PC-3 (cell line): Measurements from ENCODE around the gene MYO3B. TPM values are rescaled to one million over a fixed set of nuclear protein-coding genes. Genes with fewer than 3 reads are reported as not detected.

Experiments used
- ATAC-seq: fragments of 200-7000 bp; cut with Tn5 transposase; 2 replicates; pipeline ENCODE4 v1.9.1; 2020; ENCODE audit warnings: mild to moderate bottlenecking, moderate library complexity
- BruUV-seq: library from RNA; stranded (reverse); fragments of 400-500 nt; replicated peaks from 2 replicates; lab custom pipeline; 2021; lab: Mats Ljungman, UMichigan
- CTCF ChIA-PET: fragments of 300-600 bp; sonication (Branson Sonifier 250); formaldehyde crosslinking; loops from one replicate; lab custom pipeline; 2022; ENCODE audit warnings: antibody characterized with exemption; lab: Charles Lee
- POLR2A ChIA-PET: fragments of 300-600 bp; sonication (Branson Sonifier 250); formaldehyde crosslinking; loops from one replicate; lab custom pipeline; 2022; ENCODE audit warnings: antibody characterized with exemption; ENCODE audit not compliant: unreplicated experiment; lab: Charles Lee
- DNase-seq: peaks from one replicate; pipeline ENCODE4 v3.0.0-alpha.2; 2015
- H2AFZ ChIP-seq: fragments of 300-600 bp; sonication (generic); 2 replicates; pipeline ENCODE4 v1.6.0; 2016; ENCODE audit warnings: antibody characterized with exemption, low read length
- H3F3A ChIP-seq: fragments of 300-600 bp; sonication (generic); one replicate; pipeline ENCODE4 v1.6.0; 2017; ENCODE audit warnings: antibody characterized with exemption, low read length, control low read depth, mild to moderate bottlenecking; ENCODE audit not compliant: unreplicated experiment
- H3K27ac ChIP-seq: fragments of 300-600 bp; sonication (generic); 2 replicates; pipeline ENCODE4 v1.5.1; 2016; ENCODE audit warnings: mild to moderate bottlenecking, low read length
- H3K27me3 ChIP-seq: fragments of 300-600 bp; sonication (generic); 2 replicates; pipeline ENCODE4 v1.6.1; 2016; ENCODE audit warnings: low read length, mixed read lengths
- H3K36me3 ChIP-seq: fragments of 300-600 bp; sonication (generic); 2 replicates; pipeline ENCODE4 v1.6.1; 2016; ENCODE audit warnings: low read depth, mixed run types, low read length, mixed read lengths
- H3K4me1 ChIP-seq: fragments of 300-600 bp; sonication (generic); 2 replicates; pipeline ENCODE4 v1.5.1; 2016; ENCODE audit warnings: low read length; ENCODE audit not compliant: insufficient read depth
- H3K4me2 ChIP-seq: fragments of 300-600 bp; sonication (generic); 2 replicates; pipeline ENCODE4 v1.6.0; 2016; ENCODE audit warnings: low read length
- H3K4me3 ChIP-seq: fragments of 300-600 bp; sonication (generic); 2 replicates; pipeline ENCODE4 v1.5.1; 2016; ENCODE audit warnings: mild to moderate bottlenecking, low read length, mixed read lengths
- H3K79me2 ChIP-seq: fragments of 300-600 bp; sonication (generic); 2 replicates; pipeline ENCODE4 v1.6.1; 2017; ENCODE audit warnings: low read length, mixed read lengths
- H3K9ac ChIP-seq: fragments of 300-600 bp; sonication (generic); 2 replicates; pipeline ENCODE4 v1.6.0; 2016; ENCODE audit warnings: mild to moderate bottlenecking, low read length
- H3K9me2 ChIP-seq: fragments of 300-600 bp; sonication (generic); replicated peaks from 2 replicates; pipeline ENCODE4 v1.6.1; 2016; ENCODE audit warnings: mixed run types, low read length, mixed read lengths
- H3K9me3 ChIP-seq: fragments of 300-600 bp; sonication (generic); 2 replicates; pipeline ENCODE4 v1.6.1; 2016; ENCODE audit warnings: low read length, mixed read lengths
- H4K20me1 ChIP-seq: fragments of 300-600 bp; sonication (generic); 2 replicates; pipeline ENCODE4 v1.6.1; 2016; ENCODE audit warnings: low read length, mixed read lengths
- CTCF ChIP-seq: fragments of 300-600 bp; sonication (generic); conservative IDR thresholded peaks from 2 replicates; pipeline ENCODE4 v1.5.1; 2017; ENCODE audit warnings: antibody characterized with exemption, low read depth, mild to moderate bottlenecking, low read length
- EZH2 ChIP-seq: fragments of 300-600 bp; sonication (generic); IDR thresholded peaks from one replicate; pipeline ENCODE4 v1.6.1; 2017; ENCODE audit warnings: antibody characterized with exemption, mild to moderate bottlenecking, low read length; ENCODE audit not compliant: unreplicated experiment
- EZH2phosphoT487 ChIP-seq: fragments of 300-600 bp; sonication (generic); IDR thresholded peaks from 2 replicates; pipeline ENCODE4 v1.6.1; 2018; ENCODE audit warnings: mild to moderate bottlenecking, antibody characterized with exemption, low read length, borderline replicate concordance
- intact Hi-C: fragments of 100-400 bp; cut with micrococcal nuclease; formaldehyde crosslinking; loops from 2 replicates; pipeline ENCODE4 v1.9.0; 2023
- total RNA-seq: library from RNA; depleted of rRNA; stranded (reverse); fragments of >200 nt; gene quantifications from 2 replicates; pipeline ENCODE4 v1.2.3, GENCODE V29; 2014

MYO3B gene
- total RNA-seq, 1 experiment from 2014 or later = 1.1 TPM

GRCh38 chr2:170393861-170394498 lies 216.0 kb downstream of the MYO3B start:
- H3K27me3 ChIP-seq = no peaks in the 10 kb centered on the region
- intact Hi-C loops = loop anchor here (2.0 to 10.0 kb wide), 2 partner anchors 69 to 159 kb away; no protein-coding TSS in a partner anchor
- no peaks in the 10 kb centered on the region for H4K20me1 ChIP-seq
- TF ChIP-seq EZH2 (no peak), CTCF (no peak), EZH2phosphoT487 (no peak)
- no peak overlapping the region for H3K4me3 ChIP-seq
- H3K9me2 ChIP-seq = no peaks in the 10 kb centered on the region
- H3K4me1 ChIP-seq = peaks cover 11% of the 10 kb centered on the region
- H2AFZ ChIP-seq = no peak overlapping the region
- H3F3A ChIP-seq = no peaks in the 10 kb centered on the region
- H3K9me3 ChIP-seq = no peaks in the 10 kb centered on the region
- H3K36me3 ChIP-seq = no peaks in the 10 kb centered on the region
- ATAC-seq = no peak
- no peaks in the 10 kb centered on the region for H3K79me2 ChIP-seq
- ChIA-PET POLR2A (no interaction called here), CTCF (interaction anchor here (0.8 to 1.0 kb wide), 2 partner anchors 17 to 69 kb away, joined by 3 read pairs; no protein-coding TSS in a partner anchor)
- no TSS peak for BruUV-seq
- no peak overlapping the region for H3K27ac ChIP-seq
- H3K9ac ChIP-seq = no peak overlapping the region
- H3K4me2 ChIP-seq = no peak overlapping the region
- DNase-seq = no peak

DNA sequence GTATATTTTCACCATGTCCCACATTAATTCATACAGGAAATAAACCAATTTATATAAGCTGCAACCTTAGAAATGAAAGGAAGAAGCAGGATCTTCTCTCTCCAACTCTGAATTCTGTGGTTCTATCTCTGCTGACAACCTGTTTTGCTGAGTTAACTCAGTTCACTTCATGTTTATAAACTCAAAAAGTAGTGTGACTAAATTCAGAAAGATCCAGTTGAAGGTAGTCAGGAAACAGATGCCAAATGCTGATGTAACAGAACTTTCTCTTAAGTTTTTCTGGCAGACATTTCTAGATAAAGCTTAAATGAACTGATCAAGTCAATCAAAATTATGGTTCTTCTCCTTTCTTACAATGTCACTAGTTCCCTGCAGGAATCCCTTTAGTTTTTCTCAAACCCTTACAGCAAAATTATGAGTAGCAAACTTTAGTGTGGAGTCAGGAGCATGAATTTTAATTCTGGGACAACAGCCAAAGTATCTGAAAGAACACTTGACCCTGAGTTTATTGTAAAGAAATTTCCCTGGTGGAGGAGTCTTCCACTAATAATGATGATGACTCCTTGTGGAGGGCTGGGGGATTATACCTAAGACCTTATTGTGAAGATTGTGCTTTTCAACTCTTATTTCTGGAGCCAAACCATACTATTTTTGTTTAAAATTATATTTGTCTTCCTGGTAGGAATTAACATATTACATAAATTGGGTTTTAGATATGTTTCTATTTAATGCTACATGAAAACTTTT lies 216.9 kb downstream of the MYO3B start:
- Histone ChIP-seq H3K27me3 (no peaks in the 10 kb centered on the region), H4K20me1 (no peaks in the 10 kb centered on the region), H3K79me2 (no peaks in the 10 kb centered on the region), H3K4me2 (no peak overlapping the region), H3K9me2 (no peaks in the 10 kb centered on the region), H3K4me3 (no peak overlapping the region), H3K27ac (no peak overlapping the region), H3K4me1 (peaks cover 11% of the 10 kb centered on the region), H3K9ac (no peak overlapping the region), H3K36me3 (no peaks in the 10 kb centered on the region), H2AFZ (0 out of 2 replicates have a peak overlapping the region, but pooled peaks have one; percentile 22), H3K9me3 (no peaks in the 10 kb centered on the region), H3F3A (no peaks in the 10 kb centered on the region)
- peak; percentile 71 for TF ChIP-seq CTCF
- no peak for TF ChIP-seq EZH2
- no peak for TF ChIP-seq EZH2phosphoT487
- intact Hi-C loops = loop anchor here (1.0 to 10.0 kb wide), 3 partner anchors 25 to 160 kb away; no protein-coding TSS in a partner anchor
- DNase-seq (peak; percentile 67), ATAC-seq (peak; percentile 65)
- BruUV-seq = no TSS peak
- ChIA-PET POLR2A (no interaction called here), CTCF (interaction anchor here (0.8 to 1.0 kb wide), 2 partner anchors 17 to 70 kb away, joined by 3 read pairs; no protein-coding TSS in a partner anchor)
